PC-9 (cell line): ENCODE results near the gene IRGC. TPM values are rescaled to one million over a fixed set of nuclear protein-coding genes. Genes with fewer than 3 reads are reported as not detected.

Source experiments
- BruUV-seq: library from RNA; stranded (reverse); fragments of 400-500 nt; replicated peaks from 2 replicates; lab custom pipeline; 2021; lab: Mats Ljungman, UMichigan
- CTCF ChIA-PET: fragments of 300-600 bp; sonication (Branson Sonifier 250); formaldehyde crosslinking; loops from one replicate; lab custom pipeline; 2022; ENCODE audit warnings: antibody characterized with exemption; lab: Charles Lee
- POLR2A ChIA-PET: fragments of 300-600 bp; sonication (Branson Sonifier 250); formaldehyde crosslinking; loops from one replicate; lab custom pipeline; 2022; ENCODE audit warnings: antibody characterized with exemption; ENCODE audit not compliant: unreplicated experiment; lab: Charles Lee
- DNase-seq, 2 experiments: peaks; one replicate each; pipeline versions ENCODE4 v3.0.0 to v3.0.0-alpha.2; 2015 to 2022; ENCODE audit warnings: mixed read lengths in 1 of 2
- H2AFZ ChIP-seq: fragments of 200-600 bp; sonication (generic); 2 replicates; pipeline ENCODE4 v1.8.1; 2017; ENCODE audit warnings: antibody characterized with exemption
- H3F3A ChIP-seq: fragments of 200-600 bp; sonication (generic); 2 replicates; pipeline ENCODE4 v1.8.1; 2017; ENCODE audit warnings: antibody characterized with exemption, mild to moderate bottlenecking, low read depth; ENCODE audit not compliant: insufficient read depth
- H3K27ac ChIP-seq: fragments of 200-600 bp; sonication (generic); 2 replicates; pipeline ENCODE4 v1.6.1; 2016; ENCODE audit warnings: mixed run types
- H3K27me3 ChIP-seq: fragments of 200-600 bp; sonication (generic); 2 replicates; pipeline ENCODE4 v1.6.1; 2016; ENCODE audit warnings: low read depth, mixed run types; ENCODE audit not compliant: insufficient read depth
- H3K36me3 ChIP-seq: fragments of 200-600 bp; sonication (generic); 2 replicates; pipeline ENCODE4 v1.6.1; 2016; ENCODE audit warnings: low read depth, mixed run types
- H3K4me1 ChIP-seq: fragments of 200-600 bp; sonication (generic); replicated peaks from 2 replicates; pipeline ENCODE4 v1.6.1; 2016; ENCODE audit warnings: mixed run types; ENCODE audit not compliant: insufficient read depth
- H3K4me2 ChIP-seq: fragments of 200-600 bp; sonication (generic); 2 replicates; pipeline ENCODE4 v1.6.1; 2017; ENCODE audit warnings: mixed run types
- H3K4me3 ChIP-seq: fragments of 200-600 bp; sonication (generic); 2 replicates; pipeline ENCODE4 v1.6.1; 2016; ENCODE audit warnings: mixed run types
- H3K79me2 ChIP-seq: fragments of 200-600 bp; sonication (generic); 2 replicates; pipeline ENCODE4 v1.6.1; 2017; ENCODE audit warnings: low read depth, mixed run types
- H3K9me2 ChIP-seq: fragments of 200-600 bp; sonication (generic); 2 replicates; pipeline ENCODE4 v1.8.1; 2017; ENCODE audit warnings: mild to moderate bottlenecking; ENCODE audit not compliant: insufficient read depth
- H3K9me3 ChIP-seq: fragments of 200-600 bp; sonication (generic); 2 replicates; pipeline ENCODE4 v1.8.1; 2016; ENCODE audit warnings: low read depth; ENCODE audit not compliant: insufficient read depth
- H4K20me1 ChIP-seq: fragments of 200-600 bp; sonication (generic); 2 replicates; pipeline ENCODE4 v1.8.1; 2017; ENCODE audit not compliant: insufficient read depth
- CTCF ChIP-seq: fragments of 200-600 bp; sonication (generic); conservative IDR thresholded peaks from 2 replicates; pipeline ENCODE4 v1.6.1; 2017; ENCODE audit warnings: mixed run types, antibody characterized with exemption, mild to moderate bottlenecking, moderate library complexity
- EZH2 ChIP-seq: fragments of 200-600 bp; sonication (generic); IDR thresholded peaks from 2 replicates; pipeline ENCODE4 v1.8.0; 2017; ENCODE audit warnings: antibody characterized with exemption, low read depth
- intact Hi-C: fragments of 100-400 bp; cut with micrococcal nuclease; formaldehyde crosslinking; loops from one replicate; pipeline ENCODE4 v1.10.0; 2022; ENCODE audit not compliant: unreplicated experiment
- total RNA-seq: library from RNA; stranded (reverse); gene quantifications from 2 replicates; pipeline ENCODE4 v1.2.3, GENCODE V29; 2021

Gene IRGC
- total RNA-seq, 1 experiment from 2014 or later = not detected

- H3K79me2 ChIP-seq = peaks cover 13% of the 10 kb centered on the region
- no TSS peak for BruUV-seq
- peaks cover 48% of the 10 kb centered on the region for H3K4me1 ChIP-seq
- peak overlapping the region; percentile 85 for H3K4me2 ChIP-seq
- no peak for DNase-seq
- no peaks in the 10 kb centered on the region for H4K20me1 ChIP-seq
- intact Hi-C loops = no loop called here
- H3K27ac ChIP-seq = peak overlapping the region; percentile 99
- ChIA-PET POLR2A (no interaction called here), CTCF (no interaction called here)
- H3K4me3 ChIP-seq = no peak overlapping the region
- H3K36me3 ChIP-seq = no peaks in the 10 kb centered on the region
- H3F3A ChIP-seq = peaks cover 62% of the 10 kb centered on the region
- no peaks in the 10 kb centered on the region for H3K9me2 ChIP-seq
- no peaks in the 10 kb centered on the region for H3K9me3 ChIP-seq
- no peak for TF ChIP-seq CTCF
- no peak for TF ChIP-seq EZH2
- H3K27me3 ChIP-seq = no peaks in the 10 kb centered on the region
- H2AFZ ChIP-seq = no peak overlapping the region
These were observed 41.7 kb upstream of the IRGC start for GRCh38 chr19:43674183-43674582.

- intact Hi-C loops = no loop called here
- Histone ChIP-seq H3K4me1 (peaks cover 48% of the 10 kb centered on the region), H3K36me3 (no peaks in the 10 kb centered on the region), H3K27ac (peak overlapping the region; percentile 99), H4K20me1 (no peaks in the 10 kb centered on the region), H3K4me3 (no peak overlapping the region; the same call in 1 of the 2 replicates), H3K79me2 (peaks cover 9% of the 10 kb centered on the region; the same call in 1 of the 2 replicates), H3F3A (peaks cover 58% of the 10 kb centered on the region), H3K9me2 (no peaks in the 10 kb centered on the region), H3K4me2 (peak overlapping the region; percentile 85), H2AFZ (no peak overlapping the region), H3K9me3 (no peaks in the 10 kb centered on the region), H3K27me3 (no peaks in the 10 kb centered on the region)
- TF ChIP-seq CTCF (no peak), EZH2 (no peak)
- ChIA-PET POLR2A (no interaction called here), CTCF (interaction anchor here (0.6 kb wide), 2 partner anchors 228 to 1922 kb away, joined by 7 to 9 read pairs; no protein-coding TSS in a partner anchor)
- peak in 1 of 2 experiments; percentile 56 for DNase-seq
- BruUV-seq = TSS peak; percentile 50
These were observed 41.3 kb upstream of the IRGC start for GRCh38 chr19:43674596-43674995.

- Histone ChIP-seq H3K36me3 (no peaks in the 10 kb centered on the region), H3K4me3 (peak overlapping the region; percentile 47; the same call in 1 of the 2 replicates), H4K20me1 (no peaks in the 10 kb centered on the region), H3K9me3 (no peaks in the 10 kb centered on the region), H3K27me3 (no peaks in the 10 kb centered on the region), H3K27ac (peak overlapping the region; percentile 99), H3F3A (peaks cover 52% of the 10 kb centered on the region), H3K79me2 (0 out of 2 replicates have a peak, but pooled peaks cover 6% of the 10 kb centered on the region), H3K4me2 (peak overlapping the region; percentile 85), H2AFZ (peak overlapping the region; percentile 53; the same call in 1 of the 2 replicates), H3K9me2 (no peaks in the 10 kb centered on the region), H3K4me1 (peaks cover 46% of the 10 kb centered on the region)
- peak; percentile 90 to 95 for DNase-seq
- intact Hi-C loops = loop anchor here (1.0 kb wide), 2 partner anchors 12 to 26 kb away; no protein-coding TSS in a partner anchor
- CTCF ChIA-PET = interaction anchor here (0.6 to 0.7 kb wide), 5 partner anchors 11 to 1923 kb away, joined by 3 to 15 read pairs (median 7); no protein-coding TSS in a partner anchor
- TF ChIP-seq EZH2 = no peak
- no TSS peak for BruUV-seq
- POLR2A ChIA-PET = interaction anchor here (0.6 to 1.0 kb wide), 4 partner anchors 12 to 125 kb away, joined by 4 to 14 read pairs (median 6); no protein-coding TSS in a partner anchor
These were observed 40.5 kb upstream of the IRGC start for GRCh38 chr19:43675269-43675879.
